ENCODE results near the gene BEGAIN. TPM values are rescaled to one million over a fixed set of nuclear protein-coding genes. Genes with fewer than 3 reads are reported as not detected.

BEGAIN gene
- total RNA-seq, 3 donors from 2014 or later = 0.64 to 4.1 (median 2.0) TPM

GRCh38 chr14:100560471-100560870 is 26.7 kb downstream of the BEGAIN start:
- DNase-seq (ENCODE audit: low spot score in 2 of 2) = no peak
- Histone ChIP-seq H3K4me3 (no peak overlapping the region), H3K27me3 (no peaks in the 10 kb centered on the region), H3K36me3 (no peaks in the 10 kb centered on the region), H3K27ac (no peak overlapping the region), H3K9me3 (no peaks in the 10 kb centered on the region), H3K4me1 (no peaks in the 10 kb centered on the region)
- intact Hi-C loops (cut with DNase I; ENCODE audit: low total_unique reads) = no loop called here
- TF ChIP-seq CTCF (IDR thresholded peaks at IDR 0.05) = no peak
- TF ChIP-seq POLR2A (IDR thresholded peaks at IDR 0.05) = no peak
- TF ChIP-seq POLR2AphosphoS5 (IDR thresholded peaks at IDR 0.05) = no peak

GRCh38 chr14:100559455-100559854 is 27.8 kb downstream of the BEGAIN start:
- Histone ChIP-seq H3K4me3 (no peak overlapping the region), H3K36me3 (no peaks in the 10 kb centered on the region), H3K27ac (no peak overlapping the region), H3K4me1 (no peaks in the 10 kb centered on the region), H3K9me3 (no peaks in the 10 kb centered on the region), H3K27me3 (no peaks in the 10 kb centered on the region)
- intact Hi-C loops (cut with DNase I; ENCODE audit: low total_unique reads) = no loop called here
- DNase-seq (ENCODE audit: low spot score in 2 of 2) = no peak
- TF ChIP-seq CTCF (IDR thresholded peaks at IDR 0.05) = no peak
- TF ChIP-seq POLR2AphosphoS5 (IDR thresholded peaks at IDR 0.05) = no peak
- no peak for TF ChIP-seq POLR2A (IDR thresholded peaks at IDR 0.05)

- no peak overlapping the region for H3K27ac ChIP-seq
- H3K9me3 ChIP-seq = no peaks in the 10 kb centered on the region
- no peaks in the 10 kb centered on the region for H3K4me1 ChIP-seq
- DNase-seq (ENCODE audit: low spot score in 2 of 2) = no peak
- intact Hi-C loops (cut with DNase I; ENCODE audit: low total_unique reads) = no loop called here
- no peaks in the 10 kb centered on the region for H3K27me3 ChIP-seq
- no peak for TF ChIP-seq POLR2AphosphoS5 (IDR thresholded peaks at IDR 0.05)
- no peak for TF ChIP-seq POLR2A (IDR thresholded peaks at IDR 0.05)
- TF ChIP-seq CTCF (IDR thresholded peaks at IDR 0.05) = no peak
- H3K4me3 ChIP-seq = no peak overlapping the region
- no peaks in the 10 kb centered on the region for H3K36me3 ChIP-seq
These were observed 28.3 kb downstream of the BEGAIN start for GRCh38 chr14:100558966-100559365.

- no peak for DNase-seq (ENCODE audit: low spot score in 2 of 2)
- H3K27me3 ChIP-seq = no peaks in the 10 kb centered on the region
- H3K9me3 ChIP-seq = no peaks in the 10 kb centered on the region
- H3K27ac ChIP-seq = no peak overlapping the region
- no peak overlapping the region for H3K4me3 ChIP-seq
- H3K4me1 ChIP-seq = no peaks in the 10 kb centered on the region
- TF ChIP-seq POLR2A (IDR thresholded peaks at IDR 0.05) (no peak), POLR2AphosphoS5 (IDR thresholded peaks at IDR 0.05) (no peak), CTCF (IDR thresholded peaks at IDR 0.05) (no peak)
- intact Hi-C loops (cut with DNase I; ENCODE audit: low total_unique reads) = no loop called here
- no peaks in the 10 kb centered on the region for H3K36me3 ChIP-seq
These were observed 29.0 kb downstream of the BEGAIN start for GRCh38 chr14:100558226-100558625.

GRCh38 chr14:100557658-100558057 is 29.6 kb downstream of the BEGAIN start:
- Histone ChIP-seq H3K36me3 (no peaks in the 10 kb centered on the region), H3K27ac (no peak overlapping the region), H3K4me1 (no peaks in the 10 kb centered on the region), H3K4me3 (no peak overlapping the region), H3K27me3 (no peaks in the 10 kb centered on the region), H3K9me3 (no peaks in the 10 kb centered on the region)
- intact Hi-C loops (cut with DNase I; ENCODE audit: low total_unique reads) = no loop called here
- TF ChIP-seq CTCF (IDR thresholded peaks at IDR 0.05) (no peak), POLR2AphosphoS5 (IDR thresholded peaks at IDR 0.05) (no peak), POLR2A (IDR thresholded peaks at IDR 0.05) (no peak)
- no peak for DNase-seq (ENCODE audit: low spot score in 2 of 2)

Data from breast epithelium (tissue), 4 donors.